WTC11 (cell line): ENCODE data around the gene GJB2. TPM values are rescaled to one million over a fixed set of nuclear protein-coding genes. Genes with fewer than 3 reads are reported as not detected.

Experiments
- ATAC-seq: fragments of 200-7000 bp; cut with Tn5 transposase; 2 replicates; pipeline ENCODE4 v1.10.0; 2021; ENCODE audit warnings: mild to moderate bottlenecking, moderate library complexity
- CTCF ChIA-PET: fragments of 300-600 bp; sonication (Branson Sonifier 250); formaldehyde crosslinking; loops from one replicate; lab custom pipeline; 2021; ENCODE audit warnings: antibody characterized with exemption; lab: Charles Lee
- POLR2A ChIA-PET: fragments of 350-600 bp; sonication (Branson Sonifier 250); formaldehyde crosslinking; loops from one replicate; lab custom pipeline; 2021; ENCODE audit warnings: antibody characterized with exemption; lab: Charles Lee
- DNase-seq: peaks from one replicate; pipeline ENCODE4 v3.0.0; 2021; ENCODE audit warnings: low spot score
- H3K27ac Mint-ChIP-seq: 2 replicates; pipeline ENCODE4 v1.8.0; 2021; ENCODE audit warnings: mixed read lengths
- H3K27me3 Mint-ChIP-seq: 2 replicates; pipeline ENCODE4 v1.8.0; 2021; ENCODE audit warnings: low read depth, mild to moderate bottlenecking, moderate library complexity, mixed read lengths
- H3K36me3 Mint-ChIP-seq: 2 replicates; pipeline ENCODE4 v1.8.0; 2021; ENCODE audit warnings: mixed read lengths
- H3K4me1 Mint-ChIP-seq: 2 replicates; pipeline ENCODE4 v1.8.0; 2022; ENCODE audit warnings: mixed read lengths
- H3K4me3 Mint-ChIP-seq: 2 replicates; pipeline ENCODE4 v1.8.0; 2021; ENCODE audit warnings: mild to moderate bottlenecking, moderate library complexity, mixed read lengths
- H3K9me3 Mint-ChIP-seq: 2 replicates; pipeline ENCODE4 v1.8.0; 2021; ENCODE audit warnings: mixed read lengths
- ATF1 ChIP-seq: sonication (generic); formaldehyde crosslinking; IDR thresholded peaks from 2 replicates; pipeline ENCODE4 v1.8.1; 2023; ENCODE audit warnings: mild to moderate bottlenecking, moderate library complexity, missing genetic modification reagents
- ETV6 ChIP-seq: sonication (generic); formaldehyde crosslinking; IDR thresholded peaks from 2 replicates; pipeline ENCODE4 v1.8.1; 2022; ENCODE audit warnings: mild to moderate bottlenecking, missing genetic modification reagents
- FOXJ3 ChIP-seq: sonication (generic); formaldehyde crosslinking; IDR thresholded peaks from 2 replicates; pipeline ENCODE4 v1.9.0; 2021; ENCODE audit warnings: missing genetic modification reagents, mild to moderate bottlenecking, borderline replicate concordance
- FOXK1 ChIP-seq: sonication (generic); formaldehyde crosslinking; IDR thresholded peaks from 2 replicates; pipeline ENCODE4 v1.8.0; 2022; ENCODE audit warnings: mild to moderate bottlenecking, moderate library complexity, missing genetic modification reagents
- FOXP1 ChIP-seq: sonication (generic); formaldehyde crosslinking; IDR thresholded peaks from 2 replicates; pipeline ENCODE4 v1.8.0; 2022; ENCODE audit warnings: missing genetic modification reagents, mild to moderate bottlenecking, moderate library complexity, borderline replicate concordance
- GABPB1 ChIP-seq: sonication (generic); formaldehyde crosslinking; IDR thresholded peaks from 2 replicates; pipeline ENCODE4 v1.8.1; 2023; ENCODE audit warnings: mild to moderate bottlenecking, missing genetic modification reagents
- GRHL2 ChIP-seq: fragments of 250-450 bp; sonication (Bioruptor Pico); IDR thresholded peaks from 2 replicates; pipeline ENCODE4 v1.8.0; 2022; ENCODE audit warnings: mild to moderate bottlenecking, moderate library complexity; ENCODE audit not compliant: insufficient replicate concordance, severe bottlenecking
- NFATC4 ChIP-seq: fragments of 250-450 bp; sonication (Bioruptor Pico); IDR thresholded peaks from 2 replicates; pipeline ENCODE4 v1.9.0; 2021; ENCODE audit warnings: mild to moderate bottlenecking
- NFYB ChIP-seq: sonication (generic); formaldehyde crosslinking; conservative IDR thresholded peaks from 2 replicates; pipeline ENCODE4 v1.8.0; 2022; ENCODE audit warnings: low read depth, missing genetic modification reagents
- RORB ChIP-seq: fragments of 250-450 bp; sonication (Bioruptor Pico); IDR thresholded peaks from 2 replicates; pipeline ENCODE4 v1.9.0; 2021; ENCODE audit warnings: mild to moderate bottlenecking
- SMAD4 ChIP-seq: sonication (generic); formaldehyde crosslinking; IDR thresholded peaks from 2 replicates; pipeline ENCODE4 v1.8.0; 2022; ENCODE audit warnings: mild to moderate bottlenecking, missing genetic modification reagents
- ZNF121 ChIP-seq: sonication (generic); formaldehyde crosslinking; IDR thresholded peaks from 2 replicates; pipeline ENCODE4 v1.8.0; 2023; ENCODE audit warnings: missing genetic modification reagents
- ZNF138 ChIP-seq: sonication (generic); formaldehyde crosslinking; conservative IDR thresholded peaks from 2 replicates; pipeline ENCODE4 v1.8.1; 2022; ENCODE audit warnings: mild to moderate bottlenecking, moderate library complexity, missing genetic modification reagents
- ZNF232 ChIP-seq: sonication (generic); formaldehyde crosslinking; IDR thresholded peaks from 2 replicates; pipeline ENCODE4 v1.8.0; 2022; ENCODE audit warnings: mild to moderate bottlenecking, missing genetic modification reagents
- ZNF423 ChIP-seq: fragments of 250-450 bp; sonication (Bioruptor Pico); IDR thresholded peaks from 2 replicates; pipeline ENCODE4 v2.1.2; 2022; ENCODE audit warnings: mild to moderate bottlenecking, moderate library complexity
- total RNA-seq: library from RNA; stranded (reverse); gene quantifications from 3 replicates; pipeline ENCODE4 v1.2.3, GENCODE V29; 2021
- TF ChIP-seq, protein P1 (sequence below): sonication (generic); formaldehyde crosslinking; IDR thresholded peaks from 2 replicates; pipeline ENCODE4 v1.8.1; 2023; ENCODE audit warnings: mild to moderate bottlenecking, missing genetic modification reagents
- TF ChIP-seq, protein P2 (sequence below): sonication (generic); formaldehyde crosslinking; IDR thresholded peaks from 2 replicates; pipeline ENCODE4 v1.8.1; 2023; ENCODE audit warnings: mild to moderate bottlenecking, moderate library complexity, missing genetic modification reagents
- TF ChIP-seq, protein P3 (sequence below): sonication (generic); formaldehyde crosslinking; conservative IDR thresholded peaks from 2 replicates; pipeline ENCODE4 v1.8.1; 2022; ENCODE audit warnings: mild to moderate bottlenecking, missing genetic modification reagents
- TF ChIP-seq, protein P4 (sequence below): sonication (generic); formaldehyde crosslinking; IDR thresholded peaks from 2 replicates; pipeline ENCODE4 v1.8.1; 2022; ENCODE audit warnings: low read depth, missing genetic modification reagents, borderline replicate concordance
- TF ChIP-seq, protein P5 (sequence below): sonication (generic); formaldehyde crosslinking; IDR thresholded peaks from 2 replicates; pipeline ENCODE4 v1.8.0; 2022; ENCODE audit warnings: mild to moderate bottlenecking, missing genetic modification reagents
- TF ChIP-seq, protein P6 (sequence below): sonication (generic); formaldehyde crosslinking; IDR thresholded peaks from 2 replicates; pipeline ENCODE4 v1.8.1; 2022; ENCODE audit warnings: low read depth, mild to moderate bottlenecking, moderate library complexity, missing genetic modification reagents, borderline replicate concordance

Gene GJB2
- total RNA-seq, 1 experiment from 2014 or later: 0.11 TPM

DNA sequence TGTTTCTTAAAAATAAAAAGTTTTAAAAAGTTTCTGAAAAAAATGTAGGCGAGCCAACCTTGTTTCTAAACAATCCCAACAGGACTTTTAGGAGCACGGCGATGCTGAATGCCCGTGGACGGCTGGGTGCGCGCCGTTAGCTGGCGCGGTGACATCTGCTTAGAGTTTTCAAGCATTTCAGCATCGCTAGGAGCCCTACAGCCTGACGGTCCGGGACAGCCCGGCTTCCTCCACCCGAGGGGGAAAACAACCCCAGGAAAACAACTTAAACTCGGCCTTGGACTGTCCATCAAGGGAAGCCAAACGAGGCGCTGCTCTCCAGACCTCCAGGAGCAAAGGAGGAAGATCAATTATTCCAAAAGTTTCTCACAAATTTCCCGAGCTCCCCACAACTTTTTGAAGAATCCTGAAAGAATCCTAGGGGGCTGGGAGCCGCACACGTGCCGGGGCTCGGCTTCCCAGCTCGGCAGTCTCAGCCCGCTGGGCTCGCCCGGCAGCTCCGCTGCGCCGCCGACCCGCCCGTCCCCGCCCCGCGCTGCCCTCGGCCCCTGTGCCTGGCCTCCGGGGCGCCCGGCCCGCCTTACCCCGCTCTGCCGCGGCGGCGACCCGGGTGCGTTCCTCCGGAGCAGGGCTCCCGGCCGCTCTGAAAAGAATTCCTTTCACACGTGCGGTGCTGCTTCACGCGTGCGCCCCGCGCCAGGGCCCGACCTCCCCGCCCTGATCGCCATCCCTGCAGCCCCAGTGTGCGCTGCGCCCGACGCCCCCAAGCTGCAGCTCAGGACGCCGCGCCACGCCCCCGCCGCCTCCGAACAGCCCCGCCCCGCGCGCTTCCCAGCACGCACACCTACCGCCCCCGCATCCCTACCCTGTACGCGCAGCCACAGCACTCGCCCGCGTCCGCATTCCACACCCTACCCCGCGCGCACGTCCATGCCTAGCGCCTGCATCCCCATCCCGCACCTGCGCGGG, 32.1 kb downstream of the GJB2 start, which contains the start of gene GJA3 (continued):
- TF ChIP-seq, protein P1, sequence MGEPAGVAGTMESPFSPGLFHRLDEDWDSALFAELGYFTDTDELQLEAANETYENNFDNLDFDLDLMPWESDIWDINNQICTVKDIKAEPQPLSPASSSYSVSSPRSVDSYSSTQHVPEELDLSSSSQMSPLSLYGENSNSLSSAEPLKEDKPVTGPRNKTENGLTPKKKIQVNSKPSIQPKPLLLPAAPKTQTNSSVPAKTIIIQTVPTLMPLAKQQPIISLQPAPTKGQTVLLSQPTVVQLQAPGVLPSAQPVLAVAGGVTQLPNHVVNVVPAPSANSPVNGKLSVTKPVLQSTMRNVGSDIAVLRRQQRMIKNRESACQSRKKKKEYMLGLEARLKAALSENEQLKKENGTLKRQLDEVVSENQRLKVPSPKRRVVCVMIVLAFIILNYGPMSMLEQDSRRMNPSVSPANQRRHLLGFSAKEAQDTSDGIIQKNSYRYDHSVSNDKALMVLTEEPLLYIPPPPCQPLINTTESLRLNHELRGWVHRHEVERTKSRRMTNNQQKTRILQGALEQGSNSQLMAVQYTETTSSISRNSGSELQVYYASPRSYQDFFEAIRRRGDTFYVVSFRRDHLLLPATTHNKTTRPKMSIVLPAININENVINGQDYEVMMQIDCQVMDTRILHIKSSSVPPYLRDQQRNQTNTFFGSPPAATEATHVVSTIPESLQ: no peak
- TF ChIP-seq, protein P2, sequence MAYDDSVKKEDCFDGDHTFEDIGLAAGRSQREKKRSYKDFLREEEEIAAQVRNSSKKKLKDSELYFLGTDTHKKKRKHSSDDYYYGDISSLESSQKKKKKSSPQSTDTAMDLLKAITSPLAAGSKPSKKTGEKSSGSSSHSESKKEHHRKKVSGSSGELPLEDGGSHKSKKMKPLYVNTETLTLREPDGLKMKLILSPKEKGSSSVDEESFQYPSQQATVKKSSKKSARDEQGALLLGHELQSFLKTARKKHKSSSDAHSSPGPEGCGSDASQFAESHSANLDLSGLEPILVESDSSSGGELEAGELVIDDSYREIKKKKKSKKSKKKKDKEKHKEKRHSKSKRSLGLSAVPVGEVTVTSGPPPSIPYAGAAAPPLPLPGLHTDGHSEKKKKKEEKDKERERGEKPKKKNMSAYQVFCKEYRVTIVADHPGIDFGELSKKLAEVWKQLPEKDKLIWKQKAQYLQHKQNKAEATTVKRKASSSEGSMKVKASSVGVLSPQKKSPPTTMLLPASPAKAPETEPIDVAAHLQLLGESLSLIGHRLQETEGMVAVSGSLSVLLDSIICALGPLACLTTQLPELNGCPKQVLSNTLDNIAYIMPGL: peak; percentile 68; the same call in 1 of the 2 replicates
- TF ChIP-seq NFYB: no peak
- peak; percentile 47; the same call in 1 of the 2 replicates for TF ChIP-seq FOXP1 (CRISPR knock-in tag)
- no peak for TF ChIP-seq ZNF121 (CRISPR knock-in tag)
- TF ChIP-seq RORB (CRISPR knock-in tag): no peak
- TF ChIP-seq FOXK1 (CRISPR knock-in tag): 0 out of 2 replicates have a peak, but pooled peaks have one; percentile 49

DNA sequence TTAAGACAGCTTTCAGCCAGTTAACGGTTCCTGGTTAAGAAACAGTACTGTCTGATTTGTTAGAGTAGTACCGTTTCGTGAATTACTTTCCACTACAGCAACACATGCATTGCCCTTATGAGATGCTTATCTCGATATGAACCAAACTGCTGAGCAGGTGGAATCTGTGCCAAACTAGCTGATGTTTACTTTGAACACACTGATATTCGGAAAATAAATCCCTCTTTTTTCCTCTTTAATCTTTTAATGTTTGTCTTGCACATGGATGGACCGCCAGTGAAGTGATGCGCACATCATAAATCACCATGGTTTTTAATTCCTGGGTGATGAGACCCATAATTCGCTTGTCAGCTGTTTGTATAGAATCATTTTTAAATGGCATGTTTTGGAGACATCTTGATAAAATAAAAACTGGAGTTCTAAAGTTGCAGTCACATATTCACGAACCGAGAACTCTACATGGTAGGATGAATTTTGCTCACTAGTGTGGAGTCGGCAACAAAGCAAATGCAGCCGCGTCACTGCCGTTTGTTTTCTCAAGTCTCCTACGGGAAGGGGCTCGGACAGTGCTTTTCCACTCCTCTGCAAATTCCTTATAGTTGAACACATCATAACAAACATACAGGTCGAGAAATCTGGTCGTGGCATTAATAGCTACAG, 33.0 kb downstream of the GJB2 start:
- CTCF ChIA-PET: interaction anchor here (0.9 to 3.9 kb wide), 6 partner anchors 19 to 175 kb away, joined by 3 to 32 read pairs (median 4); no protein-coding TSS in a partner anchor
- Mint-ChIP-seq H3K4me1 (peaks cover 16% of the 10 kb centered on the region), H3K9me3 (no peaks in the 10 kb centered on the region), H3K36me3 (no peaks in the 10 kb centered on the region), H3K27ac (no peak overlapping the region), H3K4me3 (peak overlapping the region; percentile 84), H3K27me3 (peaks cover 68% of the 10 kb centered on the region)
- DNase-seq (no peak), ATAC-seq (no peak)
- POLR2A ChIA-PET: no interaction called here
- TF ChIP-seq ETV6 (CRISPR knock-in tag): no peak
- TF ChIP-seq GABPB1 (CRISPR knock-in tag): no peak
- no peak for TF ChIP-seq ZNF232 (CRISPR knock-in tag)
- no peak for TF ChIP-seq SMAD4
- TF ChIP-seq FOXJ3 (CRISPR knock-in tag): no peak
- no peak for TF ChIP-seq ZNF423 (CRISPR knock-in tag)

DNA sequence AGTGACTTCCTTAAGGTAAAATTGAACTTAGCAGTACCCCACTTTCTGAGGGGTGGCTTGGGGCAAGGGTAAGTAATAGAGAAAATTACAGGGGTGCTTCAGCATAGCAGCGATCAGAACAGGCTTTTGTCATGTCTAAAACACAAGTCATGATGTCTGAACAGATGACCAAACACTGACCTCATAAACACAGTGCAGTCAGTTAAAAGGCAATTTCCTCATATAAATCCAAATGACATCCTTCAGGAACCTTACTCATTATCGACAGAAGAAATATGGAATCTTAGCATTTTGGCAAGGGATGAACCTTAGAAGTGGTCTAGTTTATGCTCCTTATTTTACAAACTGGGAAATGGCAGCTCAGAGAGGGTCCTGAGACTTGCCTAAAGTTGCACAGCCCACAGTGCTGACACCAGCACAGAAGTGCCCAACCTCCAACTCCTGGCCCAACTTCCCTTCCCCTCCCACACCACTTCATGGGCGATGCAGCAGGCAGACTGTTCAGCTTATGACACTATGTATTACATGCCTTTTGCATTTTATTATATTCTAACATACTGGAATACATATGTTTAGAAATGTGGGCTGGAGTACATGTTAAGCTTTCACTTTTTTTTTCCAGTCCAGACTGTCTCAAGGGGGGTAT, 35.5 kb downstream of the GJB2 start:
- ChIA-PET CTCF (interaction anchor here (0.7 to 1.3 kb wide), 3 partner anchors 15 to 66 kb away, joined by 3 read pairs; no protein-coding TSS in a partner anchor), POLR2A (interaction anchor here (0.6 kb wide), 1 partner anchor 290 kb away, joined by 3 read pairs; no protein-coding TSS in a partner anchor)
- Mint-ChIP-seq H3K4me1 (peaks cover 16% of the 10 kb centered on the region), H3K27ac (no peak overlapping the region), H3K27me3 (peaks cover 57% of the 10 kb centered on the region), H3K9me3 (no peaks in the 10 kb centered on the region), H3K4me3 (no peak overlapping the region), H3K36me3 (no peaks in the 10 kb centered on the region)
- no peak for ATAC-seq
- DNase-seq: no peak
- TF ChIP-seq, protein P3, sequence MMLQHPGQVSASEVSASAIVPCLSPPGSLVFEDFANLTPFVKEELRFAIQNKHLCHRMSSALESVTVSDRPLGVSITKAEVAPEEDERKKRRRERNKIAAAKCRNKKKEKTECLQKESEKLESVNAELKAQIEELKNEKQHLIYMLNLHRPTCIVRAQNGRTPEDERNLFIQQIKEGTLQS: no peak
- TF ChIP-seq NFATC4 (CRISPR knock-in tag) (no peak), ATF1 (no peak), ZNF138 (no peak), GRHL2 (CRISPR knock-in tag) (no peak), FOXJ3 (CRISPR knock-in tag) (no peak)
- TF ChIP-seq, protein P4, sequence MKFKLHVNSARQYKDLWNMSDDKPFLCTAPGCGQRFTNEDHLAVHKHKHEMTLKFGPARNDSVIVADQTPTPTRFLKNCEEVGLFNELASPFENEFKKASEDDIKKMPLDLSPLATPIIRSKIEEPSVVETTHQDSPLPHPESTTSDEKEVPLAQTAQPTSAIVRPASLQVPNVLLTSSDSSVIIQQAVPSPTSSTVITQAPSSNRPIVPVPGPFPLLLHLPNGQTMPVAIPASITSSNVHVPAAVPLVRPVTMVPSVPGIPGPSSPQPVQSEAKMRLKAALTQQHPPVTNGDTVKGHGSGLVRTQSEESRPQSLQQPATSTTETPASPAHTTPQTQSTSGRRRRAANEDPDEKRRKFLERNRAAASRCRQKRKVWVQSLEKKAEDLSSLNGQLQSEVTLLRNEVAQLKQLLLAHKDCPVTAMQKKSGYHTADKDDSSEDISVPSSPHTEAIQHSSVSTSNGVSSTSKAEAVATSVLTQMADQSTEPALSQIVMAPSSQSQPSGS (CRISPR knock-in tag): no peak
- TF ChIP-seq, protein P5, sequence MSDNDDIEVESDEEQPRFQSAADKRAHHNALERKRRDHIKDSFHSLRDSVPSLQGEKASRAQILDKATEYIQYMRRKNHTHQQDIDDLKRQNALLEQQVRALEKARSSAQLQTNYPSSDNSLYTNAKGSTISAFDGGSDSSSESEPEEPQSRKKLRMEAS: no peak
- TF ChIP-seq, protein P6, sequence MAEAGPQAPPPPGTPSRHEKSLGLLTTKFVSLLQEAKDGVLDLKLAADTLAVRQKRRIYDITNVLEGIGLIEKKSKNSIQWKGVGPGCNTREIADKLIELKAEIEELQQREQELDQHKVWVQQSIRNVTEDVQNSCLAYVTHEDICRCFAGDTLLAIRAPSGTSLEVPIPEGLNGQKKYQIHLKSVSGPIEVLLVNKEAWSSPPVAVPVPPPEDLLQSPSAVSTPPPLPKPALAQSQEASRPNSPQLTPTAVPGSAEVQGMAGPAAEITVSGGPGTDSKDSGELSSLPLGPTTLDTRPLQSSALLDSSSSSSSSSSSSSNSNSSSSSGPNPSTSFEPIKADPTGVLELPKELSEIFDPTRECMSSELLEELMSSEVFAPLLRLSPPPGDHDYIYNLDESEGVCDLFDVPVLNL (CRISPR knock-in tag): no peak
- TF ChIP-seq, protein P1: no peak
